Measurements from ENCODE around the gene TBC1D8. TPM values are rescaled to one million over a fixed set of nuclear protein-coding genes. Genes with fewer than 3 reads are reported as not detected.

TBC1D8 gene
- total and polyA plus RNA-seq, 2 of the 8 experiments (the other 6 are each of a cell fraction or from before 2014, with no cell fraction given) = 20.8 to 21.8 TPM

DNA sequence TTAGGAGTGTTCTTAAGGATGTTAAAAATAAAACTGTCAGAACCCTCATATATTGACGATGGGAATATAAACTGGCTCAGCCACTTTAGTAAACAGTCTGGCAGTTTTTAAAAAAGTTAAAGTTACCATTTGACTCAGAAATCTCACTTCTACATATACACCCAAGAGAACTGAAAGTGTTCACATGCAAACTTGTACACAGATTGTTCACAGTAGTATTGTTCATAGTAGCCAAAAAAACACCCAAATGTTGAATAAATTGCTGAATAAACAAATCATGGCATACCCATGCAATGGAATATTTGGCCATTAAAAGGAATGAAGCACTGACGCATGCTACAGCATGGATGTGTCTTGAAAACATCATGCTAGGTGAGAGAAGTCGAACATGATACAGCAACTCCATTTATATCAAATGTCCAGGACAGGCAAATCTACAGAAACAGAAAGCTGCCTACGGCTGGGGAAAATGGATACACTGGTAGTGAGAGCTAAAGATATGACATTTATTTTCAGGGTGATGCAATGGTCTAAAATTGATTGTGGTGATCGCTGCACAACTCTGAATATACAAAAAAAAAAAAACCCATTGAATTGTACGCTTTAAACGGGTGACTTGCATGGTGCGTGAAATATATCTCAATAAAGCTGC lies 139.0 kb downstream of the TBC1D8 start:
- Histone ChIP-seq H2AK5ac (ENCODE audit: low read depth, low read length) (no peak overlapping the region), H3K79me2 (ENCODE audit: control insufficient read depth in 1 of 2, insufficient read depth in 2 of 2, low read length in 2 of 2) (no peaks in the 10 kb centered on the region), H3K9me3 (ENCODE audit: insufficient read depth in 2 of 2, low read depth in 1 of 2, low read length in 1 of 2) (no peaks in the 10 kb centered on the region), H2BK20ac (ENCODE audit: low read length) (no peak overlapping the region), H3K9ac (replicated peaks in 1 of 4; ENCODE audit: extremely low read depth in 1 of 4, low read depth in 3 of 4, low read length in 3 of 4) (no peak overlapping the region), H3K14ac (ENCODE audit: insufficient read length) (no peak overlapping the region), H2AFZ (ENCODE audit: low read length) (no peak overlapping the region), H3K27ac (ENCODE audit: low read depth, low read length) (no peak overlapping the region), H3K23ac (ENCODE audit: insufficient read length) (no peak overlapping the region), H3K36me3 (ENCODE audit: control insufficient read depth in 2 of 4, insufficient read depth in 4 of 4, low read length in 3 of 4) (peaks cover 4 to 66% (median 24%) of the 10 kb centered on the region in 4 experiments; a peak in 7 of 8 replicates), H2BK120ac (replicated peaks; ENCODE audit: low read depth, low read length) (no peak overlapping the region), H3K4me3 (ENCODE audit: extremely low read depth in 1 of 4, insufficient read depth in 2 of 4, low read depth in 3 of 4, low read length in 4 of 4) (no peak overlapping the region), H3K4me2 (ENCODE audit: insufficient read depth in 1 of 2, low read depth in 2 of 2, low read length in 2 of 2) (no peak overlapping the region), H4K8ac (ENCODE audit: extremely low read depth, insufficient read depth, low read length) (no peak overlapping the region), H3K4me1 (replicated peaks in 1 of 4; ENCODE audit: control insufficient read depth in 3 of 4, insufficient read depth in 4 of 4, low read length in 3 of 4) (no peaks in the 10 kb centered on the region; a peak in 1 of 7 replicates), H3K56ac (replicated peaks; ENCODE audit: insufficient read length, low read depth, low read length) (no peak overlapping the region), H4K91ac (replicated peaks; ENCODE audit: insufficient read length, low read length) (no peak overlapping the region), H3K79me1 (ENCODE audit: low read depth, low read length) (no peaks in the 10 kb centered on the region; the same call in 1 of the 2 replicates), H4K20me1 (replicated peaks in 1 of 2; ENCODE audit: control insufficient read depth in 1 of 2, insufficient read depth in 2 of 2, low read length in 2 of 2) (peaks cover 5 to 12% of the 10 kb centered on the region in 2 experiments), H3K4ac (replicated peaks; ENCODE audit: insufficient read length, low read depth, low read length) (no peak overlapping the region), H3K27me3 (replicated peaks in 1 of 4; ENCODE audit: control insufficient read depth in 3 of 4, extremely low read depth in 1 of 4, insufficient read depth in 3 of 4, low read length in 3 of 4) (no peaks in the 10 kb centered on the region), H2BK5ac (ENCODE audit: low read depth, low read length) (no peak overlapping the region), H3K18ac (ENCODE audit: extremely low read depth, low read length) (no peak overlapping the region), H2BK12ac (ENCODE audit: low read depth, low read length) (no peak overlapping the region), H4K5ac (ENCODE audit: insufficient read length, low read depth, low read length) (no peak overlapping the region), H3K23me2 (ENCODE audit: low read depth, low read length) (no peaks in the 10 kb centered on the region), H2BK15ac (ENCODE audit: low read length) (no peak overlapping the region)
- WGBS, 2 experiments (ENCODE audit: extremely low coverage in 1 of 2, insufficient coverage in 1 of 2, insufficient read length in 1 of 2, insufficient replicate concordance in 2 of 2, low coverage in 1 of 2, low lambda C conversion rate in 2 of 2, missing lambda C conversion rate in 1 of 2) = 76% methylated on average over 8 of the region's 8 CpGs; no CpG with 5 or more reads in 1 of the 2 experiments
- DNase-seq (ENCODE audit: low read depth in 1 of 2, low spot score in 2 of 2) (no peak), FAIRE-seq (no peak)
- POLR2A ChIA-PET (ENCODE audit: partially characterized antibody) = interaction anchor here (0.6 to 1.4 kb wide), 10 partner anchors 9 to 198 kb away, joined by 3 to 14 read pairs (median 4); partner anchors contain the start of genes RPL31 and TBC1D8
- CTCF ChIA-PET (ENCODE audit: partially characterized antibody) = interaction anchor here (0.6 to 3.6 kb wide), 31 partner anchors 8 to 416 kb away, joined by 3 to 19 read pairs (median 4); partner anchors contain the start of gene RPL31
- TF ChIP-seq KDM4A (IDR thresholded peaks at IDR 0.05; ENCODE audit: low read depth, low read length, severe bottlenecking) (no peak), CEBPB (IDR thresholded peaks at IDR 0.05; ENCODE audit: low read depth, low read length) (no peak), NANOG (IDR thresholded peaks at IDR 0.05; ENCODE audit: insufficient read depth, low read depth, low read length, poor library complexity, severe bottlenecking) (no peak), RXRA (IDR thresholded peaks at IDR 0.05; ENCODE audit: insufficient read depth, low read depth, low read length) (no peak), TEAD4 (IDR thresholded peaks at IDR 0.05; ENCODE audit: low read depth, low read length) (no peak), BACH1 (IDR thresholded peaks at IDR 0.05; ENCODE audit: low read length) (no peak), EZH2 (IDR thresholded peaks at IDR 0.05; ENCODE audit: low read depth, low read length, severe bottlenecking) (no peak), YY1 (IDR thresholded peaks at IDR 0.05; ENCODE audit: low read depth, low read length) (no peak), EP300 (IDR thresholded peaks at IDR 0.05; ENCODE audit: borderline replicate concordance in 1 of 2, low read depth in 2 of 2, low read length in 2 of 2) (no peak)
